Hepatocyte (in vitro differentiated cells): ENCODE data around the gene KPNA2.
"Not testable (repeated sequence)": the region's sequence is repeated elsewhere in the genome, so short reads cannot be mapped to it uniquely, and the experiment has no call there.

ENCODE experiments used
- EZH2 ChIP-seq: fragments of 200-600 bp; sonication (generic); IDR thresholded peaks from 2 replicates; pipeline ENCODE4 v1.6.1; 2016; ENCODE audit warnings: antibody characterized with exemption, mild to moderate bottlenecking, borderline replicate concordance
- TF ChIP-seq, protein P1 (sequence below): fragments of 200-600 bp; sonication (generic); IDR thresholded peaks from 2 replicates; pipeline ENCODE4 v1.5.1; 2016; ENCODE audit warnings: antibody characterized with exemption, mild to moderate bottlenecking; ENCODE audit not compliant: poor library complexity

DNA sequence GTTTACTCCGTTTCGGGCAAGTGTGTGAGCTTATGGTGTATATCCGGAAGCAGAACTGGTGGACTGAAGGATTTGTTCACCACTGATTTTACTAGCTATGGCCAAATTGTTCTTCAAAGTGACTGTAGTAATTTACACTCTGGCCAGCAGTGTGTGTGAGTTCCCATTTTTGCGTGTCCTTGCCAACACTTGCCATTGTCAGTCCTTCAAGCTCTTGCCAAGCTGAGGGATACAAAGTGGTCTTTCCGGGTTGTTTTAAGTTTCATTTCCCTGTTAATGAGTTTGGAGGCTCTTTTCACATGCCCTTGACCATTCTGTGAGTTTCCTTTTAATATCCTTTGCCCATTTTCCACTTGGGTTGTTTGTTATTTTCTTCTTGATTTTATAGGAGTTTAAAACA lies 42.0 kb downstream of the KPNA2 start:
- TF ChIP-seq, protein P1, sequence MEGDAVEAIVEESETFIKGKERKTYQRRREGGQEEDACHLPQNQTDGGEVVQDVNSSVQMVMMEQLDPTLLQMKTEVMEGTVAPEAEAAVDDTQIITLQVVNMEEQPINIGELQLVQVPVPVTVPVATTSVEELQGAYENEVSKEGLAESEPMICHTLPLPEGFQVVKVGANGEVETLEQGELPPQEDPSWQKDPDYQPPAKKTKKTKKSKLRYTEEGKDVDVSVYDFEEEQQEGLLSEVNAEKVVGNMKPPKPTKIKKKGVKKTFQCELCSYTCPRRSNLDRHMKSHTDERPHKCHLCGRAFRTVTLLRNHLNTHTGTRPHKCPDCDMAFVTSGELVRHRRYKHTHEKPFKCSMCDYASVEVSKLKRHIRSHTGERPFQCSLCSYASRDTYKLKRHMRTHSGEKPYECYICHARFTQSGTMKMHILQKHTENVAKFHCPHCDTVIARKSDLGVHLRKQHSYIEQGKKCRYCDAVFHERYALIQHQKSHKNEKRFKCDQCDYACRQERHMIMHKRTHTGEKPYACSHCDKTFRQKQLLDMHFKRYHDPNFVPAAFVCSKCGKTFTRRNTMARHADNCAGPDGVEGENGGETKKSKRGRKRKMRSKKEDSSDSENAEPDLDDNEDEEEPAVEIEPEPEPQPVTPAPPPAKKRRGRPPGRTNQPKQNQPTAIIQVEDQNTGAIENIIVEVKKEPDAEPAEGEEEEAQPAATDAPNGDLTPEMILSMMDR = not testable (repeated sequence)
- not testable (repeated sequence) for TF ChIP-seq EZH2
